DMS153 treated with DMSO at 0.1 percent for 48 hours (cell line): ENCODE measurements around the gene TMEM181.
"Not testable (repeated sequence)": the region's sequence is repeated elsewhere in the genome, so short reads cannot be mapped to it uniquely, and the experiment has no call there.

Experiments used
- DNase-seq: peaks from one replicate; lab custom pipeline; 2025; ENCODE audit not compliant: unreplicated experiment; lab: John Stamatoyannopoulos, UW

Gene TMEM181

DNA sequence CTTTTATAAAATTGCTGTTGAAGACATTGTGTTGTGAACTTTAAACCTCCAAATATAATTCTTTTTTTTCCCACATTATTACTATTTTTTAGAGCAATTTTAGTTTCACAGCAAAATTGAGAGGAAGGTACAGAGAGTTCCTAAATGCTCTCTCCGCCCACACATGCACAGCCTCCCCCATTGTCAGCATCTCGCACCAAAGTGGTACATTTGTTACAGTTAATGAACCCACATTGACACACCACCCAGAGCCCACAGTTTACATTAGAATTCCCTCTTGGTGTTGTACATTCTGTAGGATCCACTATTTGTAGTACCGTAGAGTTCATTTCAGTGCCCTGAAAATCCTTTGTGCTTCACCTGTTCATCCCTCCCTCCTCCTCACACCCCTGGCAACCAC lies 33.8 kb downstream of the TMEM181 start:
- no peak for DNase-seq

DNA sequence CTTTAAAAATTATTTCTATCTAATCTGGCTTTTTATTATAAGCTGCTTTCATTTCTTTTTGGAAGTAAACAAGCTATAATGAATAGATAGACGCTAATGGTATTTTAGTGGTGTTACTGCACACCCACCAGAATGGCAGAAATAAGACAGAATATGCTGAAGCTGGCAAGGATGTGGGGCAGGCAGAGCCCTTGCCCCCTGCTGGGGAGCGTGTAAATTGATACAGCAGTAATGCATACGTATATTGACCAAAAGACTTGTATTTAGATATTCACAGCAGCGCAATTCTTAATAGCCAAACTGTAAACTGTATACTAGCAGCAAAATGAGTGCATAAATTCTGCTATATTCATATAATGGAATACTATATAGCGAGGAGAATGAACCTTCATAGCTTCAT lies 35.3 kb downstream of the TMEM181 start:
- DNase-seq, result no peak

DNA sequence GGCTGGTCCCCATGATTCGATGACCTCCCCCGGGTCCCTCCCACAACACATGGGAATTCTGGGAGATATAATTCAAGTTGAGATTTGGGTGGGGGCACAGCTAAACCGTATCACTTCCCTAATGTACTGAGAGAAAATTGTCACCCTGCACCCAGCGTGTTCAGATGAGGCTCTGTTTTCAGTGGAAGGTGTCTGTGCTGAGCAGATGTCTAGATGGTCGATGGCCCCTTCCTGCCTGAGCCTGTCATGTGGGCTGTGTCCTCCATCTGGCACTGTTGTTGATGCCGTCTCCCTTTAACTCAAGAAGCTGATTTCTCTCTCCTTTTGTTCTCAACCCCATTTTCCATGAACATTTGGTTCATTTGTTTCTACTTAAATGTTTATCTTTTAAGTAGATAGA lies 37.0 kb downstream of the TMEM181 start:
- no peak for DNase-seq

DNA sequence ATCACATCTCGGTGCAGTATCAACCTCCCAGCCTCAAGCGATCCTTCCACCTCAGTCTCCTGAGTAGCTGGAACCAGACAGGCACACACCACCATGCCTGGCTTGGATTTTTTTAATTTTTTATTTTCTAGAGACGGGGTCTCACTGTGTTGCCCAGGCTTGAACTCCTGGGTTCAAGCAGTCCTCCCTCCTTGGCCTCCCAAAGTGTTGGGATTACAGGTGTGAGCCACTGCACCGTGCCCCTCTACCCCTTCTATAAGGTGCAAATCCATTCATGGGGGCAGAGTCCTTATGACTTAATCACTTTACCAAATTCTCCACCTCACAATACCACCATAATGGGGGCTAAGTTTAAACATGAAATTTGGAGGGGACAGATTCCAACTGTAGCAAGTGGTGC lies 37.7 kb downstream of the TMEM181 start:
- DNase-seq, result no peak

DNA sequence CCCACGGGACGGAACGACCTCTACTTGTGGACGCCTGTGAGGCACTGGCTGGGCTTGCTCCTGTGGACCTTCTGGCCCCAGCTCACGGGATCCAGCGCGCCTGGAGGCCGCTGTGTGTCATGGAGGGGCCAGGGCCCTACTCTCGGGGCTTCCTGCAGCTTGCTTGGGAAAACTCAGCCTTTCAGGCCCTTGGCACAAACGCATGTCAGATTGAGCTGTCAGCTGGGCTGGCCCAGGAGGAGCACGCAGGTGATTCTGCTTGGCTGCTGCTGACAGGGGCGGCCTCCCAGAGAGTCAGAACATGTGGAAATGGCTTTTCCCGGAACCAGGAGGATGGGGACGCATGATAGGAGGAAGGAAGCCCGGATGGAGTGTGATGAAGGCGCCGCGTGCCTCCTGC lies 39.7 kb downstream of the TMEM181 start:
- DNase-seq, result no peak

DNA sequence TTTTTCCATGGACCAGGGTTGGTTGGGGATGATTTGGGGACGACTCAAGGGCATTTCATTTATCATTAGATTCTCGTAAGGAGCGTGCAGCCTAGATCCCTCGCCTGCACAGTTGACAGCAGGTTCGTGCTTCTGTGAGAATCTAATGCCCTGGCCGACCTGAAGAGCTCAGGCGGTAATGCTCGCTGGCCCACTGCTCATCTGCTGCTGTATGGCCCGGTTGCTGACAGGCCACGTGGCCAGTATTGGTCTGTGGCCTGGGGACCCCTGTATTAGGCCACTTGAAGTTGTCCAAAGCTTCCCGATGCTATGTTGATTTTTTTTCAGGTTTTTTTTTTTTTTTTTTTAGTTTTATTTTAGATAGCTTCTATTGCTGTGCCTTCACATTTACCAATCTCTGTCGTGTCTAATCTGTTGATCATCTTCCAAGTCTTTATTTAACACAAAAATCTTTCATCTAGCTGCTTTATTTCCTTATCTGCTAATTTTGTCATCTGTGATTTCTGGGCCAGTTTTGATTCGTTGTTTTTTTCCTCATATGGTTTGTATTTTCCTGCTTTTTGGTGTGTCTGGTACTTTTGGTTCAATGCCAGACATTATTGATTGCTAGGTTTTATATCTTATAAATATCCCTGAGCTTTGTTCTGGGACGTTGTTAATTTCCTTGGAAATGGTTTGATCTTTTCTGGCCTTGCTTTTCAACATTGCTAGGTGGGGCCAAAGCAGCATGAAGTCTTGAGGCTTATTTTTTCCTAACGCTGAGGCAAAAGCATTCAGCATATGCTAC lies 43.6 kb downstream of the TMEM181 start:
- DNase-seq, result no peak

DNA sequence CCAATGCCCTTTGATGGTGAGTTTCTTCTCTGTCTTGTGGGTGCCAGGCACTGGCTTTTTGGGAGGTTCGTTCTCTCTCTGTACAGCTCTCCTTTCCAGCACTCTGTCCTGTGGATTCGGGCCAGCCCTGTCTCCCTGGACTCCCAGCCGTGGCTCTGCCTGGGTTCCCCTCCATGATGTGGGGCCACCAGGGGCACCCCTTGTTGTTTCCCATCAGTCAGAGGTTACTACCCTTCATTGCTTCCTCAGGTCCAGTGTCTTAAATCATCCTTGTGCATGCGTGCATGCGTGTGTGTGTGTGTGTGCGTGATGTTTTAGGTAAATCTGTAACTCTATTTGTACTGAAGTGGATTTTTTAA lies 44.1 kb downstream of the TMEM181 start:
- DNase-seq, result no peak

DNA sequence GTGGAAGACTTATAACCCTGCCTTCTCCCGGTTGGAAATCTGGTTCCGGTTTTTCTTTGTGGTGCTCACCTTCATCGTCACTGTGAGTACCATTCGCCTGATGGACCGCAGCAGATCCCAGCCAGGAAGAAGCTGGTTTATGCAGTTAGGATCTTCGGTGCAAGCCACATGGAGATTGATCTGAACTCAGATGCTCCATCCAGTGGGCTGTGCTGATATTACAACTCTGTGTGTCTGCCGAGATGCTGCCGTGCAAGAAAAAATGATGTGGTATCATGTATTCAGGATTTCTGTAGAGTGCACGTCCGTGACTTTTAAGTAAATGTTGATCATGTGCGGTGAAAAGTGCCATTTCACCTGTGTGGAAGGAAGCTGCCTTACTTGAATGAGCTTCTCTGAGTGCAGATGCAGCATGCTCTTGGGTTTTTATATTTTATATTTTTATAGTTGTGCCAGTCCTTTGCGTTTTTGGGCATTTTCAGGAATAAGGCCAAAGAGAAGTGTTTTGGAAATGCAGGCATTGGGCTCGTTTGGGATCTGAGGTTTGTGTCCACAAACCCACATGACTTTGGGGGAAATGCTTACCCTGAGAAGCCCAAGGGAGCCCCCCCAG lies 45.5 kb downstream of the TMEM181 start:
- peak; percentile 12 for DNase-seq

DNA sequence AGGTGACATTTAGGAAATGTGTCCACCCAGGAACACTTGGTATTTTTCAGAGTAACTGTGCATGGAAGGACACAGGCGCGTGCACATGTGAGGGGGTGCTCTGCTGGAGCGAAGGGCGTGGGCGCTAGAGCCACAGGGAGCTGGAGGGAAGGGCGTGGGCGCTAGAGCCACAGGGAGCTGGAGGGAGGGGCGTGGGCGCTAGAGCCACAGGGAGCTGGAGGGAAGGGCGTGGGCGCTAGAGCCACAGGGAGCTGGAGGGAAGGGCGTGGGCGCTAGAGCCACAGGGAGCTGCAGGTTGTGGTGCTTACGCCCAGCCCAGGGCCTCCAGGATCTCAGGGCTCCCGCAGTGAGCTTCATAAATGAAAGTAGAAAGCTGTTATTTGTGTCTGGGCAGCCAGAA lies 46.1 kb downstream of the TMEM181 start:
- not testable (repeated sequence) for DNase-seq

DNA sequence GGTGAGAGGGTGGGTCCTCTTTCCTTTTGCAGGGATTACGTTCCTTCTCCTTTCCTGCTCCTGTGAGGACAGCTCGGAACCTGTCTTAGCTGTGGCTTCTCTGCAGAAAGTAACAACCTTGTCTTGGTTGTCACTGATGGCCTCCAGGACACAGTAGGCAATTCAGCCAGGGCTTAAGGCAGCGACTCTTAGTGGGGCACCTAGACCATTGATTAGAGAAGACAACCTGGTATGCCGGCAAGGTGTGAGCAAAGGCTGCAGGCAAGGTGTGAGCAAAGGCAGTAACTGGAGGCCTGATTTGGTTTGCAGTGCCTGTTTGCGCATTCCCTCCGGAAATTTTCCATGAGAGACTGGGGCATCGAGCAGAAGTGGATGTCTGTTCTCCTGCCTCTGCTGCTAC lies 47.0 kb downstream of the TMEM181 start:
- DNase-seq, result no peak

DNA sequence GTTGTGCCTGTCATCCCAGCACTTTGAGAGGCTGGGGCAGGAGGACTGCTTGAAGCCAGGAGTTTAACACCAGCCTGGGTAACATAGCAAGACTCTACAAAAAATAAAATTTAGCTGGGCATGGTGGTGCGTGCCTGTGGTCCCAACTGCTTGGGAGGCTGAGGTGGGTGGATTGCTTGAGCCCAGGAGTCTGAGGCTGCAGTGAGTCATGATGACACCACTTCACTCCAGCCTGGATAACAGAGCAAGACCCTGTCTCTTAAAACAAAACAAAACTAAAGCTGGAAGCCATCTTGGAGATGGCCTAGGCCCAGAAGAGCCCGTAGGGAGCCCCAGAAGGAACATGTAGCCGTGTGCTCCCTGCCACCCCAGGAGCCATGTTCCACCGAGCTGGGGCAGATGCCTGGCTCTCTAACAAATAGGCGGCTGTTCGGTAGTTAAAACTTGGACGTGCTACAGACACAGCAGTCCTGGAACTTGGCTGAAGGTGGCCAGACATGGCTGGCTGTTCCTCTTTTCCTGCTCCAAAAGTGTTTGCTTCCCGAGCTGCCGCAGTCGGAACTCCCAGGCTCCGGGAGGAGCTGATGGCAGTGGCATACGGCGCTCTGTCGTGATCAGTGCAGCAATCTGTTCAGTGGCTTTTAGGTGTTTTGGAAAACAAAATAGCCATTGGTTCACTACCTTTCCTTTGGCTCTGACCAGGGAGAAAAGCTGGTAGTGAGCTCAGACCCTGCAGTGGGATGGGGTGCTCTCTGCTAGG lies 47.7 kb downstream of the TMEM181 start:
- no peak for DNase-seq

DNA sequence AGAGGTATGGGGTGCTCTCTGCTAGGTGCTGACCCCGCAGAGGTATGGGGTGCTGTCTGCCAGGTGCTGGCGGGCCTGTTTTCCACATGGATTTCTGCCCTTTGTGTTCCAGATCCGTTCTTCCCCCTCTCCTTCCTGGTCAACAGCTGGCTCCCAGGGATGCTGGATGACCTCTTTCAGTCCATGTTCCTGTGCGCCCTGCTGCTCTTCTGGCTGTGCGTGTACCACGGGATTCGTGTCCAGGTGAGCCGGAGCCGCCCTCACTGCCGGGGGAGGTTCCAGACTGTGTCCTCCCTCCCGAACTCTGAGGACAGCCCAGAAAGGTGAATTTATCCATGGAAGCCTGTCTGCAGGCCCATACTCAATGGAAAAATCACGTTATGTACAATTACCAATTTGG lies 48.3 kb downstream of the TMEM181 start:
- DNase-seq, result no peak

DNA sequence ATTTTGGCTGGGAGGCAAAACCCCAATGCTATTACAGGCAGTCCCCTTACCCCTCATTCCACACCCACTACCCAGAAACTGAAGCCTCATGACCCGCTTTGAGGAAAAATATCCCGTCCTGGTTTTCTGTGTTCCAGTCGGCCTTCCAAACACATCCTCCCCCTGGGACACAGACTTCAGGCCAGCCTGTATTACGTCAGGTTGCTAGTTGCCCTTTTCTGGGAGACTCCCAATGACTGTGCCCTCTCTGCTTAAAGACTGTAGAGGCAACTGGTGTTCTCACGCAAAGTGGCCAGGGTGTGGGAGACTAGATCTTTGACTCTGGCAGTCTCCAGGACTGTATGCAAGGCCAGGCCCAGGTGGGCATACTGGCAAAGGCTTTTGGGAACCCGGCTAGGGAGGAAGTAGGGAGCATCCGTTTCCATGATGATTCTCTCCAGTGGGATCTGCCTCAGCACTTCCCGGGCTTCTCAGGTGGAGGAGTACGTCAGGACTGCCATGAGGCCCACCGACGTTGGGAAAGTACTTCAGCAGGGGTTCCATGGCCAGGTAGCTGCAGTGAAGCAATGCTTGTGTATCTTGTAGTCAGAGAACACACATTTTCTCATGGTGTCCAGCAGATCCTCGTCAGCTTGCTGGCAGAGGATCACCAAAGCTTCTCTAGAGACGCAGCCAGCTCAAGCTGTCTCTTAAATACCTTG lies 49.7 kb downstream of the TMEM181 start:
- no peak for DNase-seq

DNA sequence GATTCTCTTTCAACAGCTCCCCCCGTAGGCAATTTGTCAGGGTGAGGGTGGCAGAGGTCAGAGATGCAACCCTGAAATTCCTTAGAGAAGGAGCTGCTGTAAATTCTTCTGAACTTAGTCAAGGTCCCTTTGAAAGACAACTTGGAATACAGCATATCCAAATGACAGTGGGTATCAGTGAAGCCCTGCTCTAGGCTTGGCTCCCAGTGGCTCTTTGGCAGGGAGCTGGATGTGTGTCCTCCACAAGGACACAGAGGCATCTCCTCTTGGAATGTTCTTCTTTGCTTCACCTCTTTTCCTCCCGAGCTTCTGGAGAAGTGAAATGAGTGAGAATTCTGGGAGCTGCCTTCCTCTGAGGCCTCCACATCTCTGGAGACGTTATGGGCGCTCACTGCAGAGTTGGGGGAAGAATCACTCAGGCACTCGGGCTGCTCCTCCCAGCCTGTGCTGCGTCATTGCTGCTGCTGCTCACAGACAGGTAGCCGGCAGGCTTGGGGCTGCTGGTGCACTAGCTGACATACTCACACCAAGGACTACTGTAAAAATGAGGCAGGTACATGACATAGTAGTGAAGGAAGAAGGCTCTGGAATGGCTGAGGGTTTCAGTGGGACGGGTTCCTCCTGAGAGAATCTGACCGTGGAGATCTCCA lies 50.6 kb downstream of the TMEM181 start:
- DNase-seq, result no peak

DNA sequence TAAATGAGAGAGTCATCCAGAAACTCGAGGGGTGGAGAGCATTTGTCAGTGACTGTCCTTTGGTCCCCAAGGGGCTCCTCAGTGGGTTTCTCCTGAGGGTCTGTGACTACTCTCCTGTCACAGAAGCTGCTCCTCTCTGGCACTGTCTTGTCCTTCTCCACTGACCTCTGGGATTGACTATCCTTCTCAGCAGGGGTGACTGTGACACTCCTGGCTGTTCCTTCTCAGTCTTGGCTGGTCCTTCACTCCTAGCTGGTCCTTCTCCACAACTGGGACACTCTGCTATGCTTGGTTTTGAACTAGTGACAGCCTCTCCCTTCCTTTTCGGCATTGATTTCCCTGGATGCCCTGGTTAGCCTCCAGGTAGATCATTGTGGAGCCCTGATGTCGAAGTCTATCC lies 51.1 kb downstream of the TMEM181 start:
- no peak for DNase-seq

DNA sequence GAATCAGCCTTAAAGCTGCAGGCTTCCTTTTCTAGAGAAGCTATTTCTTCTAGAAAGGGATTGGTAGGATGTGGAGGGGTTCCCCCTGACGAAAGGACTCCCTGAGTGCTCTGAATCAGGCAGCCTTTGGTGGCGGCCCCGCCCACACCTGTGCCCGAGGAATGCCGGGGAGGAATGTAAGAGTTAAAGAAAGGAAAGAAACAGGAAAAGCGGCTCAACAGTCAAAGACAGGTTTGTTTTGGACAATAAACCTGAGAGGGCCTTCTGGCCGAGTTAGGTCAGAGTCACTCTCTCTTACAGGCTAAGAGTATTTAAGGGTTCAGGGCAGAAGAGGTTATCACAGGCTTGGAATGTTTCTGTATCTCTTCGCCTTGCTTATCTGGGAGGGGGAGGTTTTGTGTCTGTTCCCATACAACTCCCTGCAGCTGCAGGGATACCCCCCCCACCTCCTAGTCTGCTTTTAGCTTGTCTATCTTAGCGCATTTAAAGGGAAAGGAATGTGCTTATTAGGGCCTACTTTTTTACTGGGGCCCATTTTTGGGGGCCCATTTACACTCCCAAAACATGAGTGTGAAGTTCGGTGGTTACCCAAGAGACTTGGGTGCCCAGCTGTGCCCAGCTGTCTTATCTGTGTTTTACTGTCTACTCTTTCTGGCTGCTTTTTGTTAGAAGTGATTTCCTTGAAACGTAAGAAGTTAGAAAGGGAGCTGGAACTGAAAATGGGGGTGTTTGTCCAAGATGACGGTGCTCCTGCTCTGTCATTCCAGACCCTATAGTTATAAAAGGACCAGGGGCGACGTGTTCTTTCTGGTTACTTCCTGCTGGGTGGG lies 51.9 kb downstream of the TMEM181 start:
- no peak for DNase-seq

DNA sequence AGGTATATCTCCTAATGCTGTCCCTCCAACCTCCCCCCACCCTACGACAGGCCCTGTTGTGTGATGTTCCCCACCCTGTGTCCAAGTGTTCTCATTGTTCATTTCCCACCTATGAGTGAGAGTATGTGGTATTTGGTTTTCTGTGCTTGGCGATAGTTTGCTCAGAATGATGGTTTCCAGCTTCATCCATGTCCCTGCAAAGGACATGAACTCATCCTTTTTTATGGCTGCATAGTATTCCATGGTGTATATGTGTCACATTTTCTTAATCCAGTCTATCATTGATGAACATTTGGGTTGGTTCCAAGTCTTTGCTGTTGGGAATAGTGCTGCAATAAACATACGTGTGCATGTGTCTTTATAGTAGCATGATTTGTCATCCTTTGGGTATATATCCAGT lies 54.7 kb downstream of the TMEM181 start:
- not testable (repeated sequence) for DNase-seq

DNA sequence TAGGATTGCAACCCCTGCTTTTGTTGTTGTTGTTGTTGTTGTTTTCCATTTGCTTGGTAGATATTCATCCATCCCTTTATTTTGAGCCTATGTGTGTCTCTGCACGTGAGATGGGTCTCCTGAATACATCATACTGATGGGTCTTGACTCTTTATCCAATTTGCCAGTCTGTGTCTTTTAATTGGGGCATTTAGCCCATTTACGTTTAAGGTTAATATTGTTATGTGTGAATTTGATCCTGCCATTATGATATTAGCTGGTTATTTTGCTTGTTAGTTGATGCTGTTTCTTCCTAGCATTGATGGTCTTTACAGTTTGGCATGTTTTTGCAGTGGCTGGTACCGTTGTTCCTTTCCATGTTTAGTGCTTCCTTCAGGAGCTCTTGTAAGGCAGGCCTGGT lies 58.4 kb downstream of the TMEM181 start:
- DNase-seq, result not testable (repeated sequence)

DNA sequence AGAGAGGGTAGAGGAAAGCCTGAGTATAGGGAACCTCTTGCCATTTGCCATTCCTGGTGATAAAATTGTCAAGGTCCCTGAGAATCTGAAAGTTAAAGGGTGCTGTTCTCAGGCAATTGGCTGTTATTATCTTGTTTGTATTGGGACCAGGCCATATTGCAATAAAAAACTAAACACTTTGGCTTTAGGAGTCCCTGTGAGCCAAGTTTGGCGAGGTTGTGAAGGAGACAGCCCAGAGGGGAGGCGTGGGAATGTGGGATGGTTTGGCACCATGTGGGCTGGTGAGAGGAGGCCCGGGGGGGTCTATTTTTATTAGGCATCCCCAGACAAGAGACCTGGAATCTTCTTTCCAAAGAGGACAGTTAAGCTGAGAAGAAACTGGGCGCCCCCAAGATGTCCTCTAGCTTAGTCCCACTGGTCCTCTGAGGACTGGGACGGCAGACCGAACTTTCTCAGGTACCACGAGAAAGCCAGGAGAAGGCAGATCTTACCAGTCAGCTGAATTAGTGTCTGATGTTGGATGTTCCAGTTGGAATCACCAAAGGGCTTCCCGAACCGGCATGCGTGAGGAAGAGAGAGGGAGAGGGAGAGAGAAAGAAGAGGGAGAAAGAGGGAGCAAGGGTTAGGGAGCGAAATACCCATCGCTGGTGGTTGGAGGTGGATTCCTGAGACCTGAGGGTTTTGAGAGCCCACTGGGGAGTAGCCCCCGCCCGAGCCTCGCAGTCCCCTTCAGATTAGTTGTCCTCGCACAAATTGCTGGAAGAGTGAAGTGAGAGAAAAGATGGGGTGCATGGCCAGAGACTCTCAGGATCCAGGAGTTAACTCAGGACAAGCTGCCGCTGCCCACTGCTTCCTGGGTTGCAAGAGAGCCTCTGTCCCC lies 60.3 kb downstream of the TMEM181 start:
- DNase-seq, result no peak
